ENCODE data around the gene TMEM147.

- TF ChIP-seq POLR2A (IDR thresholded peaks at IDR 0.05; ENCODE audit: low read length): no peak
- no peak for TF ChIP-seq GATA1 (IDR thresholded peaks at IDR 0.05; ENCODE audit: low read depth, low read length)
Measured at GRCh38 chr19:35514282-35514809, 31.1 kb upstream of the TMEM147 start.
